ENCODE results near the gene ADAMTS15.

The ADAMTS15 gene

DNA sequence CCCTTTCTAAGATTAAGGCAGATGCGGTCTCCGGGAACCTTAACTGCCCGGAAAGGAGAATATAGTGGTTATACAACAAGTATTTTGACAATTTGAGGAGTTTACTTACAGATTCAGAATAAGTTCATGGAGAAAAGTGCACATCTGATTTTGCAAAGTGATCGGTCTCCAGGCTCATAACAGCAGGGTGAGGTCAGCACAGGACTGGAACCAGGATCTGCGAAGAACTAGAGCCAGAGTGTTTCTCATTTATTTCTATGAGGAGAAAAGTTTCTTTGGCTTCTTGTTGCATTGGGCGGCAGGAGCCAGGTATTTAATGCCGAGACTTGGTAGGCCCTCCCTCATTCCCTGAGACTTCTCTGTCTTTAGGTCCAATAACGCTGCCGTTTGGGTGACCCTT, 3.7 kb downstream of the ADAMTS15 start:
- H3K4me3 ChIP-seq (ENCODE audit: low read depth, low read length) = no peak overlapping the region
- H3K4me1 ChIP-seq (ENCODE audit: control insufficient read depth, insufficient read depth, low read length) = no peaks in the 10 kb centered on the region; the same call in 1 of the 2 replicates
- peaks cover 87% of the 10 kb centered on the region for H3K27me3 ChIP-seq (ENCODE audit: control insufficient read depth, insufficient read depth, low read length)
- no peaks in the 10 kb centered on the region for H3K9me3 ChIP-seq (ENCODE audit: control insufficient read depth, insufficient read depth, low read length)
- H3K27ac ChIP-seq (ENCODE audit: low read depth, low read length) = no peak overlapping the region
- H3K36me3 ChIP-seq (ENCODE audit: control insufficient read depth, insufficient read depth, low read length) = no peaks in the 10 kb centered on the region
- H3K9ac ChIP-seq (ENCODE audit: low read depth, low read length) = no peak overlapping the region

DNA sequence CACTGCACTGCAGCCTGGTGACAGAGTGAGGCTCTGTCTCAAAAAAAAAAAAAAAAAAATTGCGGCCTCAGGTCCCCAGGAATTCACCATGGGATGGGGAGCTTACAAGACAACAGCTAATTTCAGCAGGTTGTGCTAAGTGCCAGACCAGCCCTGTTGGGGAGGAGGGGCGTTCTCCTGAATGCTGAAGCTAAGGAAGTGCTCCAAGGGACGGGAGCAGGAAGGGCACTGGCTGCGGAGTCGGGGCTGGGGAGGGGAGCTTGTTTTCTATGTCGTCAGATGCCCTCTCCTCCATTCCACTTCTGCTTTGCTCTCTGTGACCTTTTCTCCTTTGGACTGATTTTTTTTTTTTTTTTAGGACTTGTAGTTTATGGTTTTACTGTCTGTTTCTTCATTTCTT, 4.5 kb downstream of the ADAMTS15 start:
- Histone ChIP-seq H3K9ac (ENCODE audit: low read depth, low read length) (no peak overlapping the region), H3K27me3 (ENCODE audit: control insufficient read depth, insufficient read depth, low read length) (peaks cover 82% of the 10 kb centered on the region), H3K9me3 (ENCODE audit: control insufficient read depth, insufficient read depth, low read length) (no peaks in the 10 kb centered on the region), H3K4me1 (ENCODE audit: control insufficient read depth, insufficient read depth, low read length) (no peaks in the 10 kb centered on the region; the same call in 1 of the 2 replicates), H3K36me3 (ENCODE audit: control insufficient read depth, insufficient read depth, low read length) (no peaks in the 10 kb centered on the region), H3K27ac (ENCODE audit: low read depth, low read length) (no peak overlapping the region), H3K4me3 (ENCODE audit: low read depth, low read length) (no peak overlapping the region)

DNA sequence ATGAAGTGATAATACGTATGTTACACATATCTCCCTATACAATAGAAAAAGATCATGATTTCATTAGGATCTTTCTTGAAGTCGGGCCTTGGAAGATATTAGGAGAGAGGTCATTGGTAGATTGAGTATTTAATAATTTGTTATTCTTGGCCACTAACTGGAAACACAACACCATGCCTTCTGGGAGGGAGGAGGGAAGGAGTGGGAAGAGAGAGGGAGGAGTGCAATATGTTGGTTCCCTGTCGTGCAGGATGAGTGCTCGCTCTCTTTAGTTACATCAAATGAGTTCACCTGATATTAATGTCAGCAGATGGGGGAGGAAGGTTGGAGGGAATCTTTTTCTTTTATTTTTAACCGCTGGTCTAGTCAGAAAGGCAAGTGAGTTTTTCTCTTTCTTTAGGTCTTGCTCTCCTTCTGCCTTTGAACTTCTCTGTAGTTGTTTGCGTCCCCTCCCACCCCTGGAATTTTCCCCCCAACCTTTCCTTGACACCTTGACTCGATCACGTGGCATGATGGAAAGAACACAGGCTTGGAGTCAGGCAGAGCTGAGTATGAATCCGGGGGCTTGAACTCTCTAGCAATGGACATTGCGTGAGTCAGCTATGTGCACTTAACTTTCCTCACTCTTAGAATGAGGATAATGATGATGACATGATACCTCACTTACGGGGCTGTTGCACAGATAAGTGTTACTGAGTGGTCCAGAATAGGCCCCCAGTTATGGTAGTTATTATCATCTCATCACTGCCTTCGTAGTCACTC, 6.2 kb downstream of the ADAMTS15 start:
- Histone ChIP-seq H3K9me3 (ENCODE audit: control insufficient read depth, insufficient read depth, low read length) (no peaks in the 10 kb centered on the region), H3K4me1 (ENCODE audit: control insufficient read depth, insufficient read depth, low read length) (no peaks in the 10 kb centered on the region; the same call in 1 of the 2 replicates), H3K36me3 (ENCODE audit: control insufficient read depth, insufficient read depth, low read length) (no peaks in the 10 kb centered on the region), H3K4me3 (ENCODE audit: low read depth, low read length) (no peak overlapping the region), H3K27me3 (ENCODE audit: control insufficient read depth, insufficient read depth, low read length) (peaks cover 70% of the 10 kb centered on the region), H3K27ac (ENCODE audit: low read depth, low read length) (no peak overlapping the region), H3K9ac (ENCODE audit: low read depth, low read length) (no peak overlapping the region)

- Histone ChIP-seq H3K9ac (ENCODE audit: low read depth, low read length) (no peak overlapping the region), H3K4me1 (ENCODE audit: control insufficient read depth, insufficient read depth, low read length) (no peaks in the 10 kb centered on the region), H3K9me3 (ENCODE audit: control insufficient read depth, insufficient read depth, low read length) (no peaks in the 10 kb centered on the region), H3K27me3 (ENCODE audit: control insufficient read depth, insufficient read depth, low read length) (peaks cover 60% of the 10 kb centered on the region), H3K27ac (ENCODE audit: low read depth, low read length) (no peak overlapping the region), H3K4me3 (ENCODE audit: low read depth, low read length) (no peak overlapping the region), H3K36me3 (ENCODE audit: control insufficient read depth, insufficient read depth, low read length) (no peaks in the 10 kb centered on the region)
These were observed 7.2 kb downstream of the ADAMTS15 start for GRCh38 chr11:130455483-130456127.

DNA sequence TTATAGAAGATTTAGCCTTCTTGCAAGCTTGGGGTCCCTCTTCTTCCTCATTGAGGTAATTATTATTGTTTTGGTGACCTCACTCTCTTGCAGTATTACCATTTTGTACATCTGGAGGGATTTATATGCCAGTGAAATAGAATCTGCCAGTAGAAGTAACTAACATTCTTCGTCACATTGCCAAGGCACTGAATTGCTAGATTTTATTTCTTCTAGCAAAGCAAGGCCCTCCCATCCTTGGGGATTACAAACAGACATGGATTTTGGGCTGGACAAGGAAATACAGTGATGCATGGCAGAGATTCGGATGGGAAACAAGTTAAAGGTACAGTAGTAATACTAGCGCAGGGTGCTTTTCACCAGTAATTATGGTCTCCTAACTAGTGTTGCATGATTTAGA, 7.8 kb downstream of the ADAMTS15 start:
- H3K4me1 ChIP-seq (ENCODE audit: control insufficient read depth, insufficient read depth, low read length) = no peaks in the 10 kb centered on the region
- no peaks in the 10 kb centered on the region for H3K36me3 ChIP-seq (ENCODE audit: control insufficient read depth, insufficient read depth, low read length)
- no peak overlapping the region for H3K9ac ChIP-seq (ENCODE audit: low read depth, low read length)
- H3K4me3 ChIP-seq (ENCODE audit: low read depth, low read length) = no peak overlapping the region
- H3K27me3 ChIP-seq (ENCODE audit: control insufficient read depth, insufficient read depth, low read length) = peaks cover 53% of the 10 kb centered on the region
- no peaks in the 10 kb centered on the region for H3K9me3 ChIP-seq (ENCODE audit: control insufficient read depth, insufficient read depth, low read length)
- no peak overlapping the region for H3K27ac ChIP-seq (ENCODE audit: low read depth, low read length)

- Histone ChIP-seq H3K4me3 (ENCODE audit: low read depth, low read length) (no peak overlapping the region), H3K9me3 (ENCODE audit: control insufficient read depth, insufficient read depth, low read length) (no peaks in the 10 kb centered on the region), H3K36me3 (ENCODE audit: control insufficient read depth, insufficient read depth, low read length) (no peaks in the 10 kb centered on the region), H3K4me1 (ENCODE audit: control insufficient read depth, insufficient read depth, low read length) (no peaks in the 10 kb centered on the region), H3K9ac (ENCODE audit: low read depth, low read length) (no peak overlapping the region), H3K27me3 (ENCODE audit: control insufficient read depth, insufficient read depth, low read length) (peaks cover 38% of the 10 kb centered on the region), H3K27ac (ENCODE audit: low read depth, low read length) (no peak overlapping the region)
These were observed 9.4 kb downstream of the ADAMTS15 start for GRCh38 chr11:130457623-130458409.

DNA sequence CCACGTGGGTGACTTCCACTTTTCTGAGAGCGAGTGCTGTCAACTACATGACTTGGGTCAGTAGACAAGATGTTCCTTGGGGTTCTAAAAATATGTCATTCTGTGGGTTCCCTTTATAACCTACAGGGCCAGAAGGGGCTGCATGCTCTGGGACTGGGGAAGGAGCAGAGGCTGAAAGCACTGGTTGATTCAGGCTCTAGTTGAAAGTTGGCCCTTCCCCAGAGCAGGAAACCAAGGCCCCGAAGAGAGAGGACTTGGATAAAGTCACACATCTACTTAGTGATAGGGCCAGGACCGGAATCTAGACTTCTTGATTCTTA, 9.9 kb downstream of the ADAMTS15 start:
- Histone ChIP-seq H3K27ac (ENCODE audit: low read depth, low read length) (no peak overlapping the region), H3K9ac (ENCODE audit: low read depth, low read length) (no peak overlapping the region), H3K27me3 (ENCODE audit: control insufficient read depth, insufficient read depth, low read length) (peaks cover 33% of the 10 kb centered on the region), H3K4me1 (ENCODE audit: control insufficient read depth, insufficient read depth, low read length) (no peaks in the 10 kb centered on the region), H3K36me3 (ENCODE audit: control insufficient read depth, insufficient read depth, low read length) (no peaks in the 10 kb centered on the region), H3K9me3 (ENCODE audit: control insufficient read depth, insufficient read depth, low read length) (no peaks in the 10 kb centered on the region), H3K4me3 (ENCODE audit: low read depth, low read length) (no peak overlapping the region)

DNA sequence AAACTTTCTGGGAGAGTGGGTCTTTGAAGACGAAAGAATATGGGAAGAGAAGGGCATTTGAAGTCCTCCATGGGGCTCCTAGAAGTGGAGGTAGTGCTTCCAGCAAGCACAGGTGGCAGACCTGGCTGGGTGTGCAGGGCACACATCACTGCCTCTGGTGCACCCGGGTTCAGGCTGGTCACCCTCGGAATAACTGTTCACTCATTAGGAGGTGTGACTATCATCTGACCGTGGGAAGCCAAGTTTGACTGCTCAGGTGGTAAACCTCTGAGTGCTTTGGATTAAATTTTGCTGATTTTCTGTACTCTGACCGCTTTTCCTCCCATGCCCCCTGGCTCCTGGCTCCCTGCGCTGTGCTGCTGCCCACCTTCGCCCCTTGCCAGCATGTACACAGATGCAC, 11.1 kb downstream of the ADAMTS15 start:
- no peaks in the 10 kb centered on the region for H3K9me3 ChIP-seq (ENCODE audit: control insufficient read depth, insufficient read depth, low read length)
- peaks cover 21% of the 10 kb centered on the region for H3K27me3 ChIP-seq (ENCODE audit: control insufficient read depth, insufficient read depth, low read length)
- H3K9ac ChIP-seq (ENCODE audit: low read depth, low read length) = no peak overlapping the region
- no peak overlapping the region for H3K4me3 ChIP-seq (ENCODE audit: low read depth, low read length)
- H3K4me1 ChIP-seq (ENCODE audit: control insufficient read depth, insufficient read depth, low read length) = no peaks in the 10 kb centered on the region
- H3K36me3 ChIP-seq (ENCODE audit: control insufficient read depth, insufficient read depth, low read length) = no peaks in the 10 kb centered on the region
- H3K27ac ChIP-seq (ENCODE audit: low read depth, low read length) = no peak overlapping the region

- no peak overlapping the region for H3K9ac ChIP-seq (ENCODE audit: low read depth, low read length)
- H3K36me3 ChIP-seq (ENCODE audit: control insufficient read depth, insufficient read depth, low read length) = no peaks in the 10 kb centered on the region
- H3K27ac ChIP-seq (ENCODE audit: low read depth, low read length) = no peak overlapping the region
- H3K4me1 ChIP-seq (ENCODE audit: control insufficient read depth, insufficient read depth, low read length) = no peaks in the 10 kb centered on the region
- no peaks in the 10 kb centered on the region for H3K9me3 ChIP-seq (ENCODE audit: control insufficient read depth, insufficient read depth, low read length)
- H3K27me3 ChIP-seq (ENCODE audit: control insufficient read depth, insufficient read depth, low read length) = no peaks in the 10 kb centered on the region
- H3K4me3 ChIP-seq (ENCODE audit: low read depth, low read length) = no peak overlapping the region
These were observed 13.8 kb downstream of the ADAMTS15 start for GRCh38 chr11:130462101-130462885.

- H3K27me3 ChIP-seq (ENCODE audit: control insufficient read depth, insufficient read depth, low read length) = no peaks in the 10 kb centered on the region
These were observed 14.5 kb downstream of the ADAMTS15 start for GRCh38 chr11:130462931-130463330.

More at GRCh38 chr11:130462931-130463330, 14.5 kb downstream of the ADAMTS15 start:
- H3K9me3 ChIP-seq (ENCODE audit: control insufficient read depth, insufficient read depth, low read length) = no peaks in the 10 kb centered on the region
- H3K36me3 ChIP-seq (ENCODE audit: control insufficient read depth, insufficient read depth, low read length) = no peaks in the 10 kb centered on the region
- no peak overlapping the region for H3K9ac ChIP-seq (ENCODE audit: low read depth, low read length)
- H3K27ac ChIP-seq (ENCODE audit: low read depth, low read length) = no peak overlapping the region
- no peaks in the 10 kb centered on the region for H3K4me1 ChIP-seq (ENCODE audit: control insufficient read depth, insufficient read depth, low read length)
- H3K4me3 ChIP-seq (ENCODE audit: low read depth, low read length) = no peak overlapping the region

Data from HUES48 (cell line).